ENCODE data around the gene PITX1. TPM values are rescaled to one million over a fixed set of nuclear protein-coding genes. Genes with fewer than 3 reads are reported as not detected.
A peak's percentile ranks its signal among the peaks of the same experiment; 100 is the strongest.
"Not testable (repeated sequence)": the region's sequence is repeated elsewhere in the genome, so short reads cannot be mapped to it uniquely, and the experiment has no call there.

PITX1 gene
- total RNA-seq (2014; rRNA removed) = 2.2 and 5.1 TPM in 2 replicates
- polyA plus RNA-seq (2012) = 2.8 TPM

- DNase-seq (ENCODE audit: low read depth) = peak; percentile 34
Measured at GRCh38 chr5:135033901-135034235, at the start of gene PITX1. Gene PITX1 (minus strand): TSS chr5:135034228. CDS start chr5:135033881, 347 bp downstream.

GRCh38 chr5:135083334-135083733 is 49.3 kb upstream of the PITX1 start:
- not testable (repeated sequence) for DNase-seq (ENCODE audit: low read depth)

- DNase-seq (ENCODE audit: low read depth) = no peak
Measured at GRCh38 chr5:135081240-135081639, 47.2 kb upstream of the PITX1 start.

- no peak for DNase-seq (ENCODE audit: low read depth)
Measured at GRCh38 chr5:135079760-135080159, 45.7 kb upstream of the PITX1 start.

GRCh38 chr5:135079099-135079681 is 45.2 kb upstream of the PITX1 start:
- DNase-seq (ENCODE audit: low read depth) = no peak

GRCh38 chr5:135076801-135077200 is 42.8 kb upstream of the PITX1 start:
- DNase-seq (ENCODE audit: low read depth) = no peak

- DNase-seq (ENCODE audit: low read depth) = no peak
Measured at GRCh38 chr5:135076051-135076491, 42.0 kb upstream of the PITX1 start.

- no peak for DNase-seq (ENCODE audit: low read depth)
Measured at GRCh38 chr5:135075621-135076020, 41.6 kb upstream of the PITX1 start.

- DNase-seq (ENCODE audit: low read depth) = peak; percentile 15
Measured at GRCh38 chr5:135073761-135074345, 39.8 kb upstream of the PITX1 start.

- DNase-seq (ENCODE audit: low read depth) = no peak
Measured at GRCh38 chr5:135072387-135073281, 38.6 kb upstream of the PITX1 start.

GRCh38 chr5:135071311-135071710 is 37.3 kb upstream of the PITX1 start:
- DNase-seq (ENCODE audit: low read depth) = no peak

- DNase-seq (ENCODE audit: low read depth) = no peak
Measured at GRCh38 chr5:135069895-135070657, 36.0 kb upstream of the PITX1 start.

GRCh38 chr5:135069016-135069770 is 35.2 kb upstream of the PITX1 start:
- DNase-seq (ENCODE audit: low read depth) = no peak

- DNase-seq (ENCODE audit: low read depth) = no peak
Measured at GRCh38 chr5:135067587-135067986, 33.6 kb upstream of the PITX1 start.

- DNase-seq (ENCODE audit: low read depth) = no peak
Measured at GRCh38 chr5:135066781-135067180, 32.8 kb upstream of the PITX1 start.

GRCh38 chr5:135065306-135066265 is 31.6 kb upstream of the PITX1 start:
- DNase-seq (ENCODE audit: low read depth) = no peak

- DNase-seq (ENCODE audit: low read depth) = no peak
Measured at GRCh38 chr5:135064235-135064570, 30.2 kb upstream of the PITX1 start.

GRCh38 chr5:135063511-135064234 is 29.6 kb upstream of the PITX1 start:
- DNase-seq (ENCODE audit: low read depth) = no peak

- no peak for DNase-seq (ENCODE audit: low read depth)
Measured at GRCh38 chr5:135063056-135063445, 29.0 kb upstream of the PITX1 start.

Measured in LHCN-M2 (cell line).